Measurements from ENCODE around the gene PLAAT5. TPM values are rescaled to one million over a fixed set of nuclear protein-coding genes. Genes with fewer than 3 reads are reported as not detected.
"Not testable (repeated sequence)": the region's sequence is repeated elsewhere in the genome, so short reads cannot be mapped to it uniquely, and the experiment has no call there.

The PLAAT5 gene, protein sequence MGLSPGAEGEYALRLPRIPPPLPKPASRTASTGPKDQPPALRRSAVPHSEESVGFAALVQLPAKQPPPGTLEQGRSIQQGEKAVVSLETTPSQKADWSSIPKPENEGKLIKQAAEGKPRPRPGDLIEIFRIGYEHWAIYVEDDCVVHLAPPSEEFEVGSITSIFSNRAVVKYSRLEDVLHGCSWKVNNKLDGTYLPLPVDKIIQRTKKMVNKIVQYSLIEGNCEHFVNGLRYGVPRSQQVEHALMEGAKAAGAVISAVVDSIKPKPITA
- polyA plus RNA-seq = 1 to 10 TPM in 2 of 3 donors, under 1 TPM in 1; 0.63 to 3.8 (median 1.5) TPM

GRCh38 chr11:63490551-63491239, at the start of gene PLAAT5:
TSS of gene PLAAT5 (minus strand) at chr11:63491167. CDS start at chr11:63491034, 133 bp downstream.
- peak in 2 of 3 donors; percentile 18 to 29 for DNase-seq
- Mint-ChIP-seq H3K4me1 (peaks cover 7 to 17% of the 10 kb centered on the region in 2 donors), H3K4me3 (peak within 1 kb of the TSS; percentile 84 to 94 (median 87)), H3K27me3 (ENCODE audit: low read depth in 3 of 3) (peaks cover 0 to 14% (median 7%) of the 10 kb centered on the region in 3 donors), H3K27ac (peak within 1 kb of the TSS in 3 of 6 donors; percentile 57 to 63 (median 61)), H3K36me3 (peaks cover 0 to 3% (median under 1%) of the 10 kb centered on the region in 3 donors), H3K9me3 (peaks cover 0 to 6% (median 1%) of the 10 kb centered on the region in 6 donors)

GRCh38 chr11:63537293-63538101, 46.5 kb upstream of the PLAAT5 start:
- H3K9me3 Mint-ChIP-seq = no peaks in the 10 kb centered on the region
- H3K27ac Mint-ChIP-seq = peak overlapping the region; percentile 95 to 98 (median 98)
- no peak for DNase-seq
- peaks cover 0 to 5% (median 5%) of the 10 kb centered on the region in 3 donors for H3K27me3 Mint-ChIP-seq (ENCODE audit: low read depth in 3 of 3)
- H3K4me1 Mint-ChIP-seq = peaks cover 90 to 100% of the 10 kb centered on the region in 2 donors
- peak overlapping the region; percentile 96 to 99 (median 98) for H3K4me3 Mint-ChIP-seq
- peaks cover 10 to 14% (median 14%) of the 10 kb centered on the region in 3 donors for H3K36me3 Mint-ChIP-seq

- peaks cover 8 to 10% (median 9%) of the 10 kb centered on the region in 3 donors for H3K36me3 Mint-ChIP-seq
- H3K9me3 Mint-ChIP-seq = no peaks in the 10 kb centered on the region
- DNase-seq = peak; percentile 66 to 72 (median 71)
- peak within 1 kb of the TSS; percentile 96 to 99 (median 98) for H3K4me3 Mint-ChIP-seq
- peaks cover 91 to 100% of the 10 kb centered on the region in 2 donors for H3K4me1 Mint-ChIP-seq
- peaks cover 0 to 6% (median 5%) of the 10 kb centered on the region in 3 donors for H3K27me3 Mint-ChIP-seq (ENCODE audit: low read depth in 3 of 3)
- peak within 1 kb of the TSS; percentile 95 to 98 (median 98) for H3K27ac Mint-ChIP-seq
These were observed 45.8 kb upstream of the PLAAT5 start, which contains the start of gene PLAAT4 for GRCh38 chr11:63536669-63537292. TSS of gene PLAAT4 (plus strand) at chr11:63536808. CDS start at chr11:63536869, 61 bp downstream.

GRCh38 chr11:63535734-63536133, 44.8 kb upstream of the PLAAT5 start:
- H3K27me3 Mint-ChIP-seq (ENCODE audit: low read depth in 3 of 3) = peaks cover 0 to 6% (median 5%) of the 10 kb centered on the region in 3 donors

DNA sequence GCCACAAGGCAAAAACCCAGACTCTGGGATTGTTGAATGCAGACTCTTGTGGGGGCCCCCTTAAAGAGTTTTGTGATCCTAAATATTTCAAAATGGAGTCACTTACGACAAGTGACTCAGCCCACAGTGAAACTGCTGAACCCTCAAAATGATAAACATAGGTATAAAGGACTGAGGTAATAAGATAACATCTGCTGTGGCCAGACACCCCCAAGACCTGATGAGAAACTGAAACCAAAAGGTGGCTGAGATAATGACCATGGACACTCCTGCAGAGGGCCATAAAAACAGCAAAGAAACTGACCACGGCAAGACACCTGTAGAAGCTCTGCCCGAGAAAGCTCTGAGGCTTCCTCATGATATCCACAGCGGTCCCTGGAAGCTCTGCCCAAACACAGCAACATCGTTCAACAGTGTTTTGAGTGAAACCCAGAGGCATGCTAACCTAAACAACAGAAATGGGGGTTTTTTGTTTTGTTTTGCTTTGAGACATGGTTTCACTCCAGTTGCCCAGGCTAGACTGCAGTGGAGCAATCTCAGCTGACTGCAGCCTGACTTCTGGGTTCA, 44.0 kb upstream of the PLAAT5 start:
- Mint-ChIP-seq H3K4me3 (peak overlapping the region; percentile 96 to 99 (median 98)), H3K9me3 (no peaks in the 10 kb centered on the region), H3K27ac (peak overlapping the region; percentile 95 to 98 (median 98)), H3K27me3 (ENCODE audit: low read depth in 3 of 3) (peaks cover 0 to 6% (median 5%) of the 10 kb centered on the region in 3 donors), H3K36me3 (peaks cover 4 to 6% (median 5%) of the 10 kb centered on the region in 3 donors), H3K4me1 (peaks cover 89 to 95% of the 10 kb centered on the region in 2 donors)
- DNase-seq = peak; percentile 65 to 71 (median 68)

More at GRCh38 chr11:63535734-63536133, 44.8 kb upstream of the PLAAT5 start:
- peak; percentile 47 to 58 (median 52) for DNase-seq
- Mint-ChIP-seq H3K9me3 (no peaks in the 10 kb centered on the region), H3K36me3 (peaks cover 8 to 10% (median 9%) of the 10 kb centered on the region in 3 donors), H3K4me1 (peaks cover 94 to 99% of the 10 kb centered on the region in 2 donors), H3K27ac (peak overlapping the region; percentile 95 to 98 (median 98)), H3K4me3 (peak overlapping the region; percentile 96 to 99 (median 98))

- Mint-ChIP-seq H3K27me3 (ENCODE audit: low read depth in 3 of 3) (peaks cover 0 to 6% (median 5%) of the 10 kb centered on the region in 3 donors), H3K4me3 (peak overlapping the region; percentile 42 to 73 (median 64)), H3K4me1 (peaks cover 87 to 95% of the 10 kb centered on the region in 2 donors), H3K36me3 (peaks cover 2 to 3% (median 3%) of the 10 kb centered on the region in 3 donors), H3K9me3 (no peaks in the 10 kb centered on the region), H3K27ac (peak overlapping the region; percentile 90 to 97 (median 94))
- DNase-seq = no peak
These were observed 43.1 kb upstream of the PLAAT5 start for GRCh38 chr11:63534076-63534475.

DNA sequence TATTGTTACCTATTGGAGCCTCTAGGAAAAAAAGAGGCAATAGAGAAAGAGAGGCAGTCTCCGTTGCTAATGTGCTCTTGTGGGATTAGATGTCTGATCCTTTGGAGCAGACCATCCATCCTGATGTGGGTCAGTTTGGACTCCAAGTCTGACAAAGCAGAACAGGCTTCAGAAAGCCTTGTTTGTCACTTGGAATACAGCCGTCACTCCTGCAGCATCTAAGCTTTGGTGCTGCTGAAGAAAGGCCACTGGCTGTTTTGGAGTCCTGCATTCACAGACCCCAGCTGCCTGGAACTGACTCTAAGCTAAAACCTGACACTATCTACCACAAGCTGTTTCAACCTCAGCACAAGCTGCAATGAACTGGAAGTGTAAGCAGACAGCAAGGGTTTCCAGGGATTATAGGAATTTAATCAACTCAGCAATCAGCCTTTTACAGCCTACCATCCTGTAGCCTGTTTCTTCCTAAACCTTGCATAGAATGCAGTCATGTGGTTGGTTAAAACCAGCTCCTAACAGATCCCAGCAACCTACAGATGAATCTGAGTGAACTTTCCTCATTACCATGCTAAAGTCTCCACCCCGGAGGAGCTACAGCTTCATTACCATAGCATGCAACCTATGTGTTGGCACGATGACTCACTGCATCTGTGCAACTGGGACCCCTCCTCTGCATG, 42.0 kb upstream of the PLAAT5 start:
- Mint-ChIP-seq H3K36me3 (no peaks in the 10 kb centered on the region), H3K4me3 (peak overlapping the region in 4 of 5 donors; percentile 3 to 67 (median 30)), H3K27ac (peak overlapping the region; percentile 90 to 97 (median 94)), H3K4me1 (peaks cover 80 to 88% of the 10 kb centered on the region in 2 donors), H3K27me3 (ENCODE audit: low read depth in 3 of 3) (peaks cover 0 to 6% (median 5%) of the 10 kb centered on the region in 3 donors), H3K9me3 (no peaks in the 10 kb centered on the region)
- DNase-seq = no peak

DNA sequence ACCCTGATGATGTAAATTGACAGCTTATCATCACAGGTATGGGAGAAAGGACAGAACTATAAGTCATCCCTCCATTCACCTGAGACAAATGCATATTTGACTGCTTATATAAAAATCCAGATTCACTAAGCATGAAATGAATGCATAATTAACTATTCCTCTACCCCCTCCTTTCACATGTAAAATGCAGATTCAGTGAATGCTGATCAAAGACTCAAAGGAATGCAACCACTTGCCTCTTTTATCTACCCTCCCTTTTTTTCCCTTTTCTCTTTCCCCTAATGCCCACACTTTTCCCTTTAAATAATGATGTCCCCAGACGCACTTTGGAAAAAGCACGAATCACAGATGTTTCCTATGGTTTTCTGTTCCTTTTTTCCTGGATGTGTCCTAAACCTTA, 41.1 kb upstream of the PLAAT5 start:
- no peaks in the 10 kb centered on the region for H3K9me3 Mint-ChIP-seq
- H3K4me3 Mint-ChIP-seq = peak overlapping the region; percentile 28 to 84 (median 76)
- H3K27ac Mint-ChIP-seq = peak overlapping the region; percentile 80 to 95 (median 88)
- H3K4me1 Mint-ChIP-seq = peaks cover 72 to 80% of the 10 kb centered on the region in 2 donors
- H3K36me3 Mint-ChIP-seq = no peaks in the 10 kb centered on the region
- peaks cover 0 to 6% (median 5%) of the 10 kb centered on the region in 3 donors for H3K27me3 Mint-ChIP-seq (ENCODE audit: low read depth in 3 of 3)
- DNase-seq = no peak

GRCh38 chr11:63531074-63531792, 40.3 kb upstream of the PLAAT5 start:
- not testable (repeated sequence) for H3K9me3 Mint-ChIP-seq; H3K27me3 Mint-ChIP-seq (ENCODE audit: low read depth in 3 of 3); H3K36me3 Mint-ChIP-seq
- peak overlapping the region; percentile 64 to 84 (median 76) for H3K4me3 Mint-ChIP-seq
- peaks cover 65 to 71% of the 10 kb centered on the region in 2 donors for H3K4me1 Mint-ChIP-seq
- peak; percentile 75 to 82 (median 77) for DNase-seq
- H3K27ac Mint-ChIP-seq = peak overlapping the region; percentile 83 to 95 (median 88)

DNA sequence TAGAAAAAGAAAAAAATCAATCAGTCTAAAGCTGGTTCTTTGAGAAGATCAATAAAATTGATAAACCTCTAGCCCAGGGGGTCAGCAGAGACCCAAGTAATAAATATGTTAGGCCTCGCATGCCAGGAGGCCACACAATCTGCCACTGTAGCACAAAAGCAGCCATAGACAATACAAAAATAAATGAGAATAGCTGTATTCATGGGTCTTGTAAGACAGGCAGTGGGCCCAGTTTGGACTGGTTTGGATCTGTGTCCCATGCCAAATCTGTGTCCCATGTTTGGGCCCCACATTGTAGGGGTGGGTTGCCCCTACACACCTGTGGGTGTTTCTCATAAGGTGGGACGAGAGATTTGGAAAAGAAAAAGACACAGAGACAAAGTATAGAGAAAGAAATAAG, 39.1 kb upstream of the PLAAT5 start:
- H3K27me3 Mint-ChIP-seq (ENCODE audit: low read depth in 3 of 3) = peaks cover 1 to 3% (median 2%) of the 10 kb centered on the region in 3 donors
- no peaks in the 10 kb centered on the region for H3K36me3 Mint-ChIP-seq
- H3K27ac Mint-ChIP-seq = peak overlapping the region; percentile 36 to 90 (median 62)
- H3K9me3 Mint-ChIP-seq = no peaks in the 10 kb centered on the region
- no peak for DNase-seq
- H3K4me3 Mint-ChIP-seq = peak overlapping the region in 1 of 5 donors; percentile 0
- H3K4me1 Mint-ChIP-seq = peaks cover 53 to 59% of the 10 kb centered on the region in 2 donors

DNA sequence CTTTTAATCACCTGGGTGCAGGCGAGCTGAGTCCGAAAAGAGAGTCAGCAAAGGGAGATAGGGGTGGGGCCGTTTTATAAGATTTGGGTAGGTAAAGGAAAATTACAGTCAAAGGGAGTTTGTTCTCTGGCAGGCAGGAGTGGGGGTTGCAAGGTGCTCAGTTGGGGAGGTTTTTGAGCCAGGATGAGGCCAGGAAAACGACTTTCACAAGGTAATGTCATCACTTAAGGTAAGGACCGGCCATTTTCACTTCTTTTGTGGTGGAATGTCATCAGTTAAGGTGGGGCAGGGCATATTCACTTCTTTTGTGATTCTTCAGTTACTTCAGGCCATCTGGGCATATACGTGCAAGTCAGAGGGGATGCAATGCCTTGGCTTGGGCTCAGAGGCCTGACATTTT, 38.4 kb upstream of the PLAAT5 start:
- peak overlapping the region in 5 of 6 donors; percentile 51 to 90 (median 76) for H3K27ac Mint-ChIP-seq
- not testable (repeated sequence) for H3K4me3 Mint-ChIP-seq; H3K27me3 Mint-ChIP-seq (ENCODE audit: low read depth in 3 of 3); H3K9me3 Mint-ChIP-seq; H3K36me3 Mint-ChIP-seq; DNase-seq
- peaks cover 47 to 52% of the 10 kb centered on the region in 2 donors for H3K4me1 Mint-ChIP-seq

All from immature natural killer cell (primary cell).